Rectal smooth muscle tissue (tissue), 1 donor: ENCODE data around the gene STAP2.
"Not testable (repeated sequence)": the region's sequence is repeated elsewhere in the genome, so short reads cannot be mapped to it uniquely, and the experiment has no call there.

Experiments used
- H3K27ac ChIP-seq: one replicate; pipeline ENCODE4 v1.7.0; 2013; ENCODE audit warnings: low read depth, low read length, inconsistent platforms
- H3K27me3 ChIP-seq: one replicate; pipeline ENCODE4 v1.7.0; 2013; ENCODE audit warnings: low read length; ENCODE audit not compliant: control insufficient read depth, insufficient read depth
- H3K36me3 ChIP-seq: one replicate; pipeline ENCODE4 v1.7.0; 2013; ENCODE audit warnings: low read length; ENCODE audit not compliant: control insufficient read depth, insufficient read depth
- H3K4me1 ChIP-seq: one replicate; pipeline ENCODE4 v1.7.0; 2013; ENCODE audit warnings: low read length; ENCODE audit not compliant: control insufficient read depth, insufficient read depth
- H3K4me3 ChIP-seq: one replicate; pipeline ENCODE4 v1.7.0; 2013; ENCODE audit warnings: low read length
- H3K9ac ChIP-seq: one replicate; pipeline ENCODE4 v1.7.0; 2013; ENCODE audit warnings: low read length

Gene STAP2

GRCh38 chr19:4343370-4344307 lies 5.0 kb upstream of the STAP2 start, which contains the start of gene MPND:
Gene MPND, plus strand, starts transcription at chr19:4343562. Its CDS starts 32 bp downstream, at chr19:4343594.
- Histone ChIP-seq H3K9ac (peak within 1 kb of the TSS; percentile 93), H3K4me1 (peaks cover 4% of the 10 kb centered on the region), H3K36me3 (no peaks in the 10 kb centered on the region), H3K27me3 (peaks cover under 1% of the 10 kb centered on the region), H3K27ac (peak within 1 kb of the TSS; percentile 96), H3K4me3 (peak within 1 kb of the TSS; percentile 98)

- Histone ChIP-seq H3K4me3 (peak overlapping the region; percentile 98), H3K27me3 (peaks cover 3% of the 10 kb centered on the region), H3K9ac (peak overlapping the region; percentile 93), H3K36me3 (no peaks in the 10 kb centered on the region), H3K27ac (peak overlapping the region; percentile 96), H3K4me1 (peaks cover 4% of the 10 kb centered on the region)
Observed at GRCh38 chr19:4342615-4343369, 4.2 kb upstream of the STAP2 start.

GRCh38 chr19:4342314-4342614 lies 3.6 kb upstream of the STAP2 start:
- Histone ChIP-seq H3K27me3 (peaks cover 3% of the 10 kb centered on the region), H3K4me3 (peak overlapping the region; percentile 76), H3K36me3 (no peaks in the 10 kb centered on the region), H3K9ac (peak overlapping the region; percentile 93), H3K27ac (peak overlapping the region; percentile 92), H3K4me1 (peaks cover 4% of the 10 kb centered on the region)

GRCh38 chr19:4337906-4338440 lies 654 bp downstream of the STAP2 start:
- H3K9ac ChIP-seq, result no peak overlapping the region
- peak overlapping the region; percentile 77 for H3K4me3 ChIP-seq
- H3K27me3 ChIP-seq, result peaks cover 3% of the 10 kb centered on the region
- peaks cover 4% of the 10 kb centered on the region for H3K4me1 ChIP-seq
- no peak overlapping the region for H3K27ac ChIP-seq
- no peaks in the 10 kb centered on the region for H3K36me3 ChIP-seq

- peaks cover 3% of the 10 kb centered on the region for H3K27me3 ChIP-seq
- no peaks in the 10 kb centered on the region for H3K4me1 ChIP-seq
- no peak overlapping the region for H3K9ac ChIP-seq
- H3K36me3 ChIP-seq, result no peaks in the 10 kb centered on the region
- H3K27ac ChIP-seq, result no peak overlapping the region
- H3K4me3 ChIP-seq, result no peak overlapping the region
Observed at GRCh38 chr19:4334929-4335570, 3.6 kb downstream of the STAP2 start.

- Histone ChIP-seq H3K36me3 (no peaks in the 10 kb centered on the region), H3K4me1 (peaks cover 2% of the 10 kb centered on the region), H3K4me3 (no peak overlapping the region), H3K9ac (no peak overlapping the region), H3K27me3 (no peaks in the 10 kb centered on the region), H3K27ac (no peak overlapping the region)
Observed at GRCh38 chr19:4329858-4330257, 8.8 kb downstream of the STAP2 start.

- H3K4me1 ChIP-seq, H3K27ac ChIP-seq, H3K9ac ChIP-seq, H3K27me3 ChIP-seq, H3K36me3 ChIP-seq: not testable (repeated sequence)
- peak overlapping the region; percentile 68 for H3K4me3 ChIP-seq
Observed at GRCh38 chr19:4328991-4329681, 9.5 kb downstream of the STAP2 start.

GRCh38 chr19:4328243-4328990 lies 10.2 kb downstream of the STAP2 start:
- Histone ChIP-seq H3K9ac (no peak overlapping the region), H3K27ac (no peak overlapping the region)

GRCh38 chr19:4327877-4328242 lies 10.8 kb downstream of the STAP2 start:
- H3K9ac ChIP-seq, result no peak overlapping the region
- no peak overlapping the region for H3K27ac ChIP-seq

More at GRCh38 chr19:4328243-4328990, 10.2 kb downstream of the STAP2 start:
- Histone ChIP-seq H3K36me3 (no peaks in the 10 kb centered on the region), H3K4me3 (peak overlapping the region; percentile 69), H3K27me3 (no peaks in the 10 kb centered on the region), H3K4me1 (peaks cover 2% of the 10 kb centered on the region)

GRCh38 chr19:4327252-4327876 lies 11.3 kb downstream of the STAP2 start:
- Histone ChIP-seq H3K9ac (no peak overlapping the region), H3K27me3 (no peaks in the 10 kb centered on the region), H3K27ac (no peak overlapping the region), H3K4me3 (peak overlapping the region; percentile 69), H3K36me3 (no peaks in the 10 kb centered on the region), H3K4me1 (peaks cover 2% of the 10 kb centered on the region)

More at GRCh38 chr19:4327877-4328242, 10.8 kb downstream of the STAP2 start:
- Histone ChIP-seq H3K4me1 (peaks cover 2% of the 10 kb centered on the region), H3K27me3 (no peaks in the 10 kb centered on the region), H3K4me3 (peak overlapping the region; percentile 69), H3K36me3 (no peaks in the 10 kb centered on the region)

GRCh38 chr19:4326837-4327251 lies 11.8 kb downstream of the STAP2 start:
- H3K4me3 ChIP-seq, result peak overlapping the region; percentile 34
- no peak overlapping the region for H3K27ac ChIP-seq
- peaks cover 2% of the 10 kb centered on the region for H3K4me1 ChIP-seq
- no peaks in the 10 kb centered on the region for H3K36me3 ChIP-seq
- no peaks in the 10 kb centered on the region for H3K27me3 ChIP-seq
- no peak overlapping the region for H3K9ac ChIP-seq
